G401 (cell line): ENCODE data around the gene FAH. TPM values are rescaled to one million over a fixed set of nuclear protein-coding genes. Genes with fewer than 3 reads are reported as not detected.
A peak's percentile ranks its signal among the peaks of the same experiment; 100 is the strongest.

Experiments
- DNase-seq: peaks from one replicate; pipeline ENCODE4 v3.0.0-alpha.2; 2015; ENCODE audit warnings: low spot score
- in situ Hi-C: cut with HindIII; loops from 2 replicates; pipeline ENCODE4 v1.10.0; 2016; ENCODE audit warnings: low sequenced_read_pairs, mixed read lengths
- total RNA-seq: library from RNA; depleted of rRNA; stranded (reverse); fragments of >200 nt; shearing (Covaris generic); gene quantifications from 2 replicates; pipeline ENCODE4 v1.2.3, GENCODE V29; 2014

Gene FAH
- total RNA-seq, 1 experiment from 2014 or later = 29.3 TPM

DNA sequence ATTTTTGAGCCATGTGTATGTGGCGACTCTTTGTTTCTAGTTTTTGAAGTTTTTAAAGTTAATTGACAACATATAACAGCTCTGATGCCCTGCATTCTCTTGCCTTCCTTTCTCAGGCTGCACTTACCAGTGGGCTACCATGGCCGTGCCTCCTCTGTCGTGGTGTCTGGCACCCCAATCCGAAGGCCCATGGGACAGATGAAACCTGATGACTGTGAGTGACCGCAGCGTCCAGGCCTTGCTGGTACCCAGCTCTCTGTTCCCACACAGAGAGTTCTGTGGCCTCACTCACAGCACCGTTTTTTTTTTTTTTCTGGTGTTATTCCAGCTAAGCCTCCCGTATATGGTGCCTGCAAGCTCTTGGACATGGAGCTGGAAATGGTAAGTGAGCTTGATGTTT lies 15.1 kb downstream of the FAH start:
- DNase-seq = no peak
- in situ Hi-C loops = no loop called here

DNA sequence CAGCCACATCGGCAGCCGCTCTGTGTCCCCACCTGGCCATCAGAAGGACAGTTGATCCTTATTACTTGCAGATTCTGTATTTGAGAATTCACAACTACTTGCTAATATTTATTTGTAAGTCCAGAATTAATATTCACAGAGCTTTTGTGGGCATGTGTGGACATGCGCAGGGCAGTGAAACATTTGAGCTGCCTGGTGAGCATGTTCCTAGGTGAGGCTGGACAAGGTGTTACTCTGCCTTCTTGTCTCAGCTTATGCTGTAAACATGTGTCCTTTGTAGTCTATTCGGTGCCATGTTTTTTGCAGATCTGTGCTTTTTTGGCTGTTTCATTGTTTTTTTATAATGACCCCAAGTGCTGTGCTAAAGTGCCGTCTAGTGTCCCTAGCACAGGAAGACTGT lies 15.6 kb downstream of the FAH start:
- no peak for DNase-seq
- in situ Hi-C loops = no loop called here

DNA sequence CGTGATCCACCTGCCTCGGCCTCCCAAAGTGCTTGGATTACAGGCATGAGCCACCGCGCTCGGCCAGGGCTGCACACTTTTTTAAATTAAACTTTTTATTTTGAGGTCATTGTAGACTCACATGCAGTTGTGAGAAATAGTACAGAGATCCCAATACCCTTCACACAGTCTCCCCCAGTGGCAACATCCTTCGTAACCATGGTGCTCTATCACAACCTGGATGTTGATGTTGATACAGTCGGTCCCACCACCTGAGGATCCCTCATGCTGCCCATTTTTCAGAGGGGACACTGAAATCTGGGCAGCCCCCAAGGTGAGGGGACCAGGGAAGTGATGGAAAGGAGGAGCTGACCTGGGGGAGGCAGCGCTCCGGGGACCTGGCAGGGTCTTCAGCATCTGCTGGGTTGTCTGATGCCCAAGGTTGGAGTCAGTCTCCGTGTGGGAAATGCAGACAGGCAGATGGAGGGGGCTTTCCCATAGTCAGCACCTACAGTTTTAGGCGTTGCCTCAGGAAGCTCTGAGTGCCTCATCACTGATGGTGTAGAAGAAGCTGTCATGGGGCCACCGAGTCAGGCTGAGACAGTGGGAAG lies 17.1 kb downstream of the FAH start:
- in situ Hi-C loops = no loop called here

DNA sequence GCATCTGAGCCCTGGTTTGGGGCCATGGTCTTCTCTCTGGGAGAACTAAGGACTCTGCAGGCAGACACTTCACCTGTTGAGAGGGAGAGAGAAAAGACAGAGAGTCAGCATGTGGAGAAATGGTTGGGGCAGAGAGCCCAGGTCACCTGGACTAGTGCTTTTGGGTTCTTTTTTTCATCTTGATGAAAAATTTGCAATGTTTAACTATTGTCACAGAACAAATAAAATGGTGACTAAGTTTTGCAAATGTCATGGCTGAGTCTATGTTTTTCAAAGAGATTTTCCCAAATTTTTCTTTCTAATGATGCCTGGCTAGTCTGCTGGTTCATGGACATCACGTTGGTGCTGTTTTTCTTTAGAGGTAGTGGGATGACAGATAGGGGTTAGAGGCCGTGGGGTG lies 17.8 kb downstream of the FAH start:
- in situ Hi-C loops = no loop called here
- DNase-seq = no peak

More for the DNA sequence above, 17.1 kb downstream of the FAH start:
- no peak for DNase-seq

DNA sequence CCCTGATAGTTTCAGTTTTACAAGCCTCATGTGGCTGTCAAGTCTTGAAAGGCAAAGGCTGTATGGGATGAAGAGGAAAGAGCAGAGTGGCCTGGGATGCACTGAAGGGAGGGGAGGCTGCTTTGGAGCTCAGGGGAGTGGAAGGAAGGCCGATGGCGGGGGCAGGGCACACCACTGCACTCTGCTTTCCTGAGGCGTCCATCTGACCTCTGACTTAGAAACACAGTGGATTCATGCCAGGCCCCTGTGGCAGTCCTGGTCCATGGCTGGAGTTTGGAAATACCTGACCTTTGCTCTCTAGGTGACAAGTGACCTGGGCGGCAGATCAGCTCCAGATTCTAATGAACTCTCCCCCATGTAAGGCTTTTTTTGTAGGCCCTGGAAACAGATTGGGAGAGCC lies 19.0 kb downstream of the FAH start:
- in situ Hi-C loops = no loop called here
- DNase-seq = no peak

DNA sequence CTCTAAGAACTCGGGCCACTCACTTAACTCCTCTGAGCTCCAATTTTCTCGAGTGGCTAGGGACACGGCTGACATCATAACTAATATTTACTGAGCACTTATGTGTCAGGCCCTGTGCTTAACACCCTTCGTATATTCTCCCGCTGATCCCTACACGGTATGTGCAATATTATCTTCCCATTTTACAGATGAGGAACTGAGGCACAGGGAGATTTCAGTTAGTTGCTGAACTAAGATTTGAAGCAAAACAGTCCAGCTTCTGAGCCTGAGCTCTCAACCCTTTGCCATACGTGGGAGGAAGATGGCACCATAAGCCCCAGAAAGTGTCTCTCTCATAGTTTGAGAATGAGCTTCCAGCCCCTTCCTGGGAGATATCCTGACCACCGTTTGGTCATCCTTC lies 19.6 kb downstream of the FAH start:
- in situ Hi-C loops = no loop called here
- DNase-seq = no peak

DNA sequence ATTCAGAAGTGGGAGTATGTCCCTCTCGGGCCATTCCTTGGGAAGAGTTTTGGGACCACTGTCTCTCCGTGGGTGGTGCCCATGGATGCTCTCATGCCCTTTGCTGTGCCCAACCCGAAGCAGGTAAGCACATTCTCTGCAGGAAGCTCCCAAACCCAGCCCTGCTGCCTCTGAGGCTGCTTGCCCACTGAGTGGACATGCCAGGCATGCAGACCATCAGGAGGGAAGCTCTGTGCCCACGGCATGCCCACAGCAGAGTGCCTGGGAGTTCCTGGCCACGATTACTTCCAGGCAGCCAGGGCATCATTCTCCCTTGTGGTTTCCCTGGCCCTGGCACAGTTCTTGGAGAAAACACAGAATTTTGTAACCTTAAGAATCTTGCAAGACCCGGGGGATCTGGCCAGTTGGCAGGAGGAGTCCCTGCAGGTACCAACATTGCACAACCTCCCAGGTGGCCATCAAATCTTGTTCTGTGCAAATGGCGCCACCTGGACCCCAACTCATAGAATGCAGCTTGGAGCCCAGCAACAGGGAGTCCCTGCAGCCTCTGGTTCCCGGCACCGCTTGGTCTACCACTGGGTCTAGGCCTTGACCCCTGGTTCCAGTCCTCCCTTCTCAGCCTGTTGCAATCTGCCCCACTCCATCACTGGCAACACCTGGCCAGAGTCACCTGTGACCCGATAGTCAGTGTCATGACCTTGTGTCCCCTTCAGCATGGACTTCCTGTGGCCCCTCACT lies 20.4 kb downstream of the FAH start:
- in situ Hi-C loops = no loop called here
- DNase-seq = peak; percentile 57

DNA sequence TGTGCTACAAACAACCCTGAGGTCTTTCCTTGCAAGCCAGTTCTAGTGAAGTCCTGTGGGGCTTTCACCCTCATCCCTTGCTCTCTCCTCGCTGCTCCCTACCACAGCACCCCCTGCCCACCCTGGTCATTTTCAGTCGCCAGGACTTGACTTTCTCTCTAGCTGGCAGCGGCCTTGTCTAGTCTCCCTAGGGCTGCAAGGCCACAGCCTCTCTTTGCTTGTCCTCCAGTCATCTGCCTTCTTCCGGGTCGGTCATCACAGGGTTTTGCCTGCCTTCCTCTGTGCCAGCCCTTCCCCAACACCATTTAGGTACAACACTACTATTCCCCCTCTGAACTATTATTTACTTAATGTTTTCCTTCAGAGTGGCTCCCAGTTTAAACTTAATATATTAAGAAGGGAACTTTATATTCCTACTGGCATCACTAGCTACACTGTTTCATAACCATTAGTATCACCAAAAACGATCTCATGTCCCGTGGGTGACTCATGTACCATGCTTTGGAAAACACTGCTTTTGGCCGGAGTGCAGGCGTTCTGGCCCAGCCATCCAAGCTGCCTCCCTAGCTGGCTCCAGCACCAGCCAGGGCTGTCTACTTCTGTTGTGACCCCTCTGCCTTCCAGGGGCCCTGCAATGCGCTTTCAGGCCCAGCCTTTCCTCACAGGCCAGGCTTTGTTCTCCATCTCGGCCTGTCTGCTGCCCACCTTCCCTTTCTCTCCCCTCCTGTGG lies 21.4 kb downstream of the FAH start:
- in situ Hi-C loops = no loop called here
- DNase-seq = no peak

DNA sequence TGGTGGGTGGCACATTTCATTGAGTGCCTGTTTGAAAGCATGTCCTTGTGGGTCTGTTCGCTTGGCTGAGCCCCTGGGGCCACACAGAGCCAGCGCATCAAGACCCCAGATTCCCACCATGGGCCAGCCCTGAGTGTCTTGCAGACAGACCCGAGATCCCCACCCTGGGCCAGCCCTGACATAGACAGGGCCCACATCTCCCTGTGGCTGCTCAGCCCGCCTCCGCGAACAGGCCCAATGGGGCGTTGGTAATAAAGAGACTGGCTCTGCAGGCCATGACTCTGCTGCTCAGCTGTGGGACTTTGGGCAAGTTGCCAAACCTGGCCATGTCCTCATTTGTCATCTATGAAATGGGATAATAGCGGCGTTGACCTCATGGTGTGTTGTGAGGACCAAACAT lies 22.6 kb downstream of the FAH start:
- no peak for DNase-seq
- in situ Hi-C loops = no loop called here

DNA sequence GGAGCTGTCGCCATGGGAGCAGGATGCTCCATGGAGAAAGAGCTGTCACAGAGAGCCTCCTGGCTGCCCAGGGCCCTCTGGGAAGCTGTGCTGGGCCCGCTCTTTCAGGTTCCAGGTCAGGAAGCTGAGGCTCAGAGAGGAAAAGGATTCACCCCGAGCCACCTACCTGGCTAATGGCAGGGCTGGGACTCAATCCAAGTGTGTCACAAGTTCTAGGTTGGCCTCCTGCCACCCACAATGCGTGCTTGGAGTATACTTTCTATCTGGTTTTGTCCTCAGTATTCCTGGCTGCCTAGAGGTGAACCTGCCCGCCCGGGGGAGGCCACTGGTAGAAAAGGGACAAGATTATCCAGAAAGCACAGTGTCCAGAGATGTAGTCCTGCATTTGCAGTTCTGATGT lies 23.6 kb downstream of the FAH start:
- DNase-seq = no peak
- in situ Hi-C loops = no loop called here

DNA sequence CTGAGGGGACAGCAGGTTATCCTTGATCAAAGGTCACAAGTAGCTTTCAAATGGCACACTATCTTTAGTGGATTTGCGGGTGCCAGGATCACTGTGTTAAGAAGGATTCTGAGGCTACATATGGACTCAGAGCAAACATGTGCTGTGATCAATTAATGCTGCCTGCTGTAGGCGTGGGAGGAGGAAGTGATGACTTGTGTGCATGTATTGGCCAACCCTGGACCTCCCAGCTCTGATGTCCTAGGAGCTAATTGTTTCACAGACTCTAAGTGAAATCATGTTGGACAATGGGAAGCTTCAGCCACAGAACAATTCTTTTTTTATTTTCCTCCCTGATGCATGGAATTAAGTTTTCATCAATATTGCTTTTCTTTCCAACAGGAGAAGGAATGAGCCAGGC lies 24.4 kb downstream of the FAH start:
- in situ Hi-C loops = no loop called here
- no peak for DNase-seq

DNA sequence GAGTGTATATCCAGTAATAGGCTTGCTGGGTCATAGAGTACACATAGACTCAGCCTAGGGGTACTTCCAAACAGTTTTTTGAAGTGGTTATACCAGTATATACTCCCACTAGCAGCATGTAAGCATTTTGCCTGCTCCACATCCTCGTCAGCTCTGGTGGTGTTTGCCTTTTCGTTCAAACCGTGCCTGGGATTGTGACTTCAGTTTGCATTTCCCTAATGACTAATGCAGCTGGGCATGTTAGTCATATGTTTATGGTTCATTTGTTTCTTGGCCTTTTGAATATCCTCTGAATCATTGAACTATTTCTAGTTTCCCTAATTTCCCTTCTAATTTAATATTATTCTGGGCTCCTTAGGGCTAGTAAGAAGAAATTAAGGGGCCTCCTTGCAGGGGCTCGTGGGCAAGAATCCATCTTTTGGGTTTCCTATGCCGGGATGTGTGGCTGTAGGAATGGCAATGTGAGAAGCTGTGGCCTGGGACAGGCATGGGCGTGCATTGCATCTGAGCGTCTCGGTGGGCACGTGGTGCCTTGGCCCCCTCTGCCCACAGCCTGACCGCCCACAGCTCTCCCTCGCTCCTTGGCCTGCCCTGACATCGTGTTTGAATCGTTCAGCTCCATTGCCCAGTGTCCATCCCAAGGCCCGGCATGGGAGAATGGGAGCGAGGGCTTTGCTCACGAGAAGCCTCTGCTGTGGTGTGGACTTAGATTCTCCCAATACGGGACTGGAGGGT lies 26.4 kb downstream of the FAH start:
- no peak for DNase-seq
- in situ Hi-C loops = no loop called here

DNA sequence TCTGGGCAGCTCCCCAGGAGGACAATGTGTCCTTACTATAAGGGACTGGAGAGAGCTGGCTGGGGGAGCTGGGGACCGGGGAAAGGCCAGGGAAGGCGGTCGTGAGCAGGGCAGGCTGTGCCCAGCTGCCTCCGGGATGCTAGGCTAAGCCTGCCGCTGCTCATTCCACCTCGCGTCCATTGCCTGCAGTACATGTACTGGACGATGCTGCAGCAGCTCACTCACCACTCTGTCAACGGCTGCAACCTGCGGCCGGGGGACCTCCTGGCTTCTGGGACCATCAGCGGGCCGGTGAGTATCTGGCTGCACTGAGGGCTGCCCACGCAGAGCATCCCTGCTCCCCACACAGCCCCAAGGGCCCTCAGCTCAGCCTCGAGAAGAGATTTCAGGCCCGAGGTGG lies 27.1 kb downstream of the FAH start:
- no peak for DNase-seq
- in situ Hi-C loops = no loop called here

DNA sequence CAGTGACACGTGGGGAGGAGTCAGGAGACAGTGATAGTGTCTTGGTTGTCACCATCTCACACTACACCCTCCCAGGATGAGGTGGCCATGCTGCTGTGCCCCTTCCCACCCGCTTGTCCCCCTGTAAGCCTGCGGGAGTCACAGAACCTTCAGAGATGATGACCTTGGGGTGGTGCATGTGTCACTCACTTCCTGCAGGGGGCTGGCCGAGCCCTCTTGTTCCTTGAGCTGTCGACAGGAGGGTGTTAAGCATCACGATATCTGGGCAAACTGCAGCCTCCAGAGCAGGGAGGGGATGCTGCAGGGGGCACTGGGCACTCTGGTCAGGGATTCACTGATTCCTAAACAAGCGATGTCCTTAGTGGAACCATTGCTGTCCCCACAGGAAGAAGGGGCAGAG lies 27.7 kb downstream of the FAH start:
- in situ Hi-C loops = no loop called here
- no peak for DNase-seq

DNA sequence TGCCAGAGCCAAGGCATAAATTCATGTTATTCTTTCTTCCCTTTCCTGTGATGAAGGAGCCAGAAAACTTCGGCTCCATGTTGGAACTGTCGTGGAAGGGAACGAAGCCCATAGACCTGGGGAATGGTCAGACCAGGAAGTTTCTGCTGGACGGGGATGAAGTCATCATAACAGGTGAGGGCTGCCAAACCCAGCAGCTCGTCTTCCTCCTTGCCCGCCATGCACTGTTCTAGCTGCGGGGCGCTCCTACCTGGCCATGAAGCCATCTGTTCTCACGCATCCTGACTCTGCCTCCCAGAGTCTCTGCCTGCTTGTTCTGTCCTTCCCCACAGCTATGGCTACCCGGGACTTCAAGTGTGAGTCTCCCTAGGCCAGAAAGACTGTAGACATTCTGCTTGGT lies 28.2 kb downstream of the FAH start:
- peak; percentile 92 for DNase-seq
- in situ Hi-C loops = no loop called here

DNA sequence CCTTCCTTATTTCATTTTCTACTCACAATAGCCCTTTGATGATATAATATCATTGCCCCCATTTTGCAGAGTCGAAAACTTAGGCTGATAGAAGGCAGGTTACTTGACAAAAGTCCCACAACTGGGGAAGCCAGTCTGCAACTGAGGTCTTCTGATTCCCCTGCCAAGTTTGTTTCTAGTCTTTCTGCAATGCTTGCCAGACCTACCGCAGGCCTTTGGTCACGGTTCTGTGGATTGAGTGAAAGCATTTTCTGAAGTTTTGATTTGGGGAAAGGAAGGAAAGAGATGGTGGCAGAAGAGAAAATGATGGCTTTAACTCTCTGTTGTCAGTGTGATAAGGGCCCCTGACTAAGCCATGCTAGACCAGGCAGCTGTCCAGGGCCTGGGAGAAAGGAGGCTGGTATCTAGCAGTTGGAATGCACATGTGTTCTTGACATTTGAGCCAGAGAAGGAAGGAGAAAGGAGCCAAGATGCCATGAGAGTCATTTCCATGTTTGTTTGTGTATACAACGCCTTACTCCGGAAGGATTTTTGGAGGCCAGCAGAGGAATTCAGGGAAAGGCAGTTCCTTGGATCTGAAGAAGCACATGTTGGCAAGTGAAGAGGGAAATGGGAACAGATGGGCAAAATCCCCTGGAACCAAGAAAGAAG lies 29.9 kb downstream of the FAH start:
- in situ Hi-C loops = no loop called here
- DNase-seq = peak; percentile 75

DNA sequence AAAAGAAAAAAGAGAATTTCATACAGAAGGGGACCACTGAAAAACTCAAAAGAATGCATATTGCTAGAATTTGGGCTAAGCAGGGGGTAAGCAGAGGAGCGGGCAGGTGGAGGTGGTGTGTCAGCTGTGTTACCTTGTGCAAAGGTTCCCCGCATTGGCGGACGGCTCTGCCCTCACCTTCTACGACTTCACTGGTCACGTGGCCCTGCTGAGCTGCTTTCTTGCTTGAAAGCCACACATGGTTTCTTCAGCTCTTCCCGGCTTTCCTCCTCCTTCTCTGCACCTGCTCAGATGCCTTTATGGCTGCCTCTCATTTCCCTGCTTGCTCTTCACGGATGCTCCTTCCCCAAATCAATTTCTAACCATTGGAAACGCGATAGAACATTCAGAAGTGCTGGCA lies 30.5 kb downstream of the FAH start:
- peak; percentile 60 for DNase-seq
- in situ Hi-C loops = no loop called here

DNA sequence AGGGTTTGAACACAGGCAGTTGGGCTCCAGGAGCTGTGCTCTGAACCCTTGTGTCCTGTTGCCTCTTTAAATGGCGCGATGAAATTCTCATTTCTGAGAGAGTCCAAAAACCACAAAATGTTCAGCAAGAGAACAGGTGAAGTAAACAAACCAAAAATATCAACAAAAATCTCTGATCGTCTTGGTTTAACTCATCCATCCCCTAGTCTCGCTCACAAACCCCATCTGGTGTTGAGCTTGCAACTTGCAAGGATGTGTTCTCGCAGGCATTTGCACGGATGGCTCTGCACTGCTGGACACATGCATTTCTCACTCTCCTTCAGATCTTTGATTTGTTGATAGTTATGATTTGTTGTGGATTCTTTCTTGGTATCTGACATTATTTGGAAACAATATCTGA lies 31.1 kb downstream of the FAH start:
- in situ Hi-C loops = no loop called here
- DNase-seq = peak; percentile 68

DNA sequence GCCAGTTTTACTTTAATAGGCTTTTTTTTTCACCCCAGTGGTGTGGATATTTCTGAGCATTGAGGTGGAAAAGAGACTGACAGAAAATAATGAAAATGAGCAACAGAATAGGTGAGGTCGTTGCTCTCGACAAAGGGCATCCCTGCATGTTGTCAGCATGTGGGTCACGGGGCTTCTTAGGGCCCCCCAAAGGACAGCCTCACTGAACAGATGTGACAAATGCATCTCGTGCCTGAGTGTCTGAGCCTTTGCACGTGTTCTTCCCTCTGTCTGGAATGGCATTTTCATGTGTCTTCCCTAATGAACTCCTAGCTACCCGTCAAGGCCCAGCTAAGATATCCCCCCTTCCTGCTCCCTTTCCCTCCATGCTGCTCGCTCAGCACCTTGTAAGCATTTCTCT lies 31.8 kb downstream of the FAH start:
- in situ Hi-C loops = no loop called here
- DNase-seq = no peak

DNA sequence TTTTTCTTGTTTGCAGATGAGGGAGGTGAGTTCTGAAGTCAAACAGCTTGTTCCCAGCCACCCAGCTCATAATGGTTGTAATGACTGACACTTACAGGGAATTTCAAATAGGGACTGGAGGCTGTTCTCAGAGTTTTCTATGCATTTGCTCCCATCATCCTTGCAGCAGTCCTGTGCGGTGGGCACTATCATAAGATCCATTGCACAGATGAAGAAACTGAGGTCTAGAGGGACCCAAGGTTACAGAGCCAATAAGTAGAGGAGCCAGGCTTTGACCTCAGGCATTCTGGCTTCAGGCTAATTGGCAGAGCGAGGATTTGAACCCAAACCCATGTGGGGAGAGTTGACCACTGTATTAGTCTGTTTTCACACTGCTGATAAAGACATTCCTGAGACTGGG lies 32.4 kb downstream of the FAH start:
- no peak for DNase-seq
- in situ Hi-C loops = no loop called here
